HCEC 1CT (cell line): ENCODE measurements around the gene SNHG17.
A peak's percentile ranks its signal among the peaks of the same experiment; 100 is the strongest.
"Not testable (repeated sequence)": the region's sequence is repeated elsewhere in the genome, so short reads cannot be mapped to it uniquely, and the experiment has no call there.

ENCODE experiments used
- DNase-seq: peaks from one replicate; pipeline ENCODE4 v3.0.0-alpha.2; 2017

Gene SNHG17

GRCh38 chr20:38447251-38447661, 12.1 kb upstream of the SNHG17 start:
- DNase-seq = no peak

GRCh38 chr20:38446441-38447209, 11.5 kb upstream of the SNHG17 start:
- peak; percentile 92 for DNase-seq

GRCh38 chr20:38445901-38446425, 10.8 kb upstream of the SNHG17 start:
- no peak for DNase-seq

- DNase-seq = no peak
Measured at GRCh38 chr20:38445381-38445796, 10.3 kb upstream of the SNHG17 start.

- DNase-seq = no peak
Measured at GRCh38 chr20:38441916-38442315, 6.8 kb upstream of the SNHG17 start.

GRCh38 chr20:38441110-38441509, 6.0 kb upstream of the SNHG17 start:
- not testable (repeated sequence) for DNase-seq

GRCh38 chr20:38437796-38438195, 2.7 kb upstream of the SNHG17 start:
- DNase-seq = no peak

- peak; percentile 60 for DNase-seq
Measured at GRCh38 chr20:38435555-38435939, 419 bp upstream of the SNHG17 start.

- DNase-seq = no peak
Measured at GRCh38 chr20:38434301-38434741, 807 bp downstream of the SNHG17 start.

GRCh38 chr20:38433304-38433972, 1.7 kb downstream of the SNHG17 start:
- DNase-seq = no peak

- not testable (repeated sequence) for DNase-seq
Measured at GRCh38 chr20:38432870-38433269, 2.3 kb downstream of the SNHG17 start.

- DNase-seq = no peak
Measured at GRCh38 chr20:38432292-38432691, 2.8 kb downstream of the SNHG17 start.

GRCh38 chr20:38430679-38431325, 4.3 kb downstream of the SNHG17 start:
- no peak for DNase-seq

- DNase-seq = no peak
Measured at GRCh38 chr20:38429301-38429700, 5.8 kb downstream of the SNHG17 start.

- no peak for DNase-seq
Measured at GRCh38 chr20:38428800-38429199, 6.3 kb downstream of the SNHG17 start.

- DNase-seq = no peak
Measured at GRCh38 chr20:38427655-38428023, 7.5 kb downstream of the SNHG17 start.

GRCh38 chr20:38426006-38426897, 8.9 kb downstream of the SNHG17 start:
- DNase-seq = peak; percentile 93

- no peak for DNase-seq
Measured at GRCh38 chr20:38424401-38424800, 10.7 kb downstream of the SNHG17 start.

GRCh38 chr20:38423541-38423940, 11.6 kb downstream of the SNHG17 start:
- no peak for DNase-seq

- DNase-seq = no peak
Measured at GRCh38 chr20:38421915-38422314, 13.2 kb downstream of the SNHG17 start.

GRCh38 chr20:38420388-38421085, 14.6 kb downstream of the SNHG17 start:
- DNase-seq = no peak
